Keratinocyte (primary cell): Measurements from ENCODE around the gene C2orf80. TPM values are rescaled to one million over a fixed set of nuclear protein-coding genes. Genes with fewer than 3 reads are reported as not detected.

ENCODE experiments used
- DNase-seq: peaks from one replicate; pipeline ENCODE4 v3.0.0-alpha.2; 2011; ENCODE audit warnings: low read depth, missing footprints, low spot score
- FAIRE-seq: peaks from 2 replicates; lab custom pipeline; 2011; peaks lifted over from hg19 to GRCh38; lab: Jason Lieb, UNC
- H2AFZ ChIP-seq: 2 replicates; pipeline ENCODE4 v1.6.0; 2012; ENCODE audit warnings: low read length, control low read depth, inconsistent platforms; ENCODE audit not compliant: control insufficient read depth
- H3K27ac ChIP-seq: 2 replicates; pipeline ENCODE4 v1.5.1; 2011; ENCODE audit warnings: low read length; ENCODE audit not compliant: control insufficient read depth, insufficient read depth
- H3K27me3 ChIP-seq: 3 replicates; pipeline ENCODE4 v1.6.0; 2011; ENCODE audit warnings: low read length; ENCODE audit not compliant: control insufficient read depth, insufficient read depth; ENCODE audit errors: extremely low read depth
- H3K36me3 ChIP-seq, 2 experiments: 2 replicates in 1 of 2; 3 replicates in 1 of 2; pipeline ENCODE4 v1.5.1; 2011; ENCODE audit warnings: low read length in 2 of 2, mild to moderate bottlenecking in 1 of 2; ENCODE audit not compliant: control insufficient read depth in 2 of 2, insufficient read depth in 2 of 2; ENCODE audit errors: extremely low read depth in 1 of 2
- H3K4me1 ChIP-seq: 3 replicates; pipeline ENCODE4 v1.5.1; 2011; ENCODE audit warnings: low read length; ENCODE audit not compliant: control insufficient read depth, insufficient read depth; ENCODE audit errors: extremely low read depth
- H3K4me2 ChIP-seq: 3 replicates; pipeline ENCODE4 v1.6.0; 2011; ENCODE audit warnings: low read depth, low read length; ENCODE audit not compliant: control insufficient read depth, insufficient read depth; ENCODE audit errors: extremely low read depth
- H3K4me3 ChIP-seq, 3 experiments: fragments of 200-600 bp in 1 of 3; sonication (generic) in 1 of 3; 2 replicates in 2 of 3; 3 replicates in 1 of 3; pipeline ENCODE4 v1.5.1; 2011 to 2016; ENCODE audit warnings: low read length in 3 of 3, mild to moderate bottlenecking in 3 of 3, control low read depth in 2 of 3, inconsistent platforms in 1 of 3, low read depth in 1 of 3, mixed read lengths in 1 of 3, mixed run types in 1 of 3, moderate library complexity in 1 of 3; ENCODE audit not compliant: control insufficient read depth in 2 of 3, insufficient read depth in 2 of 3; ENCODE audit errors: extremely low read depth in 1 of 3
- H3K79me2 ChIP-seq: 2 replicates; pipeline ENCODE4 v1.6.0; 2012; ENCODE audit warnings: low read length; ENCODE audit not compliant: control insufficient read depth, insufficient read depth
- H3K9ac ChIP-seq: 3 replicates; pipeline ENCODE4 v1.6.0; 2011; ENCODE audit warnings: low read length; ENCODE audit not compliant: control insufficient read depth, insufficient read depth; ENCODE audit errors: extremely low read depth
- H3K9me1 ChIP-seq: 3 replicates; pipeline ENCODE4 v1.6.0; 2011; ENCODE audit warnings: low read length; ENCODE audit not compliant: control insufficient read depth, insufficient read depth; ENCODE audit errors: extremely low read depth
- H3K9me3 ChIP-seq: 2 replicates; pipeline ENCODE4 v1.5.1; 2012; ENCODE audit warnings: low read depth, low read length; ENCODE audit not compliant: control insufficient read depth
- H4K20me1 ChIP-seq: 3 replicates; pipeline ENCODE4 v1.6.0; 2011; ENCODE audit warnings: low read length; ENCODE audit not compliant: control insufficient read depth, insufficient read depth; ENCODE audit errors: extremely low read depth
- CTCF ChIP-seq, 3 experiments: IDR thresholded peaks in 1 of 3; conservative IDR thresholded peaks in 1 of 3; optimal IDR thresholded peaks in 1 of 3; 2 replicates in 2 of 3; 3 replicates in 1 of 3; pipeline versions ENCODE3 to v1.5.1; 2011; ENCODE audit warnings: low read length in 3 of 3, mild to moderate bottlenecking in 3 of 3, moderate library complexity in 2 of 3, control low read depth in 1 of 3, inconsistent platforms in 1 of 3; ENCODE audit not compliant: insufficient read depth in 2 of 3; ENCODE audit errors: extremely low read depth in 1 of 3
- EZH2 ChIP-seq: IDR thresholded peaks from one replicate; pipeline ENCODE4 v1.6.1; 2012; ENCODE audit warnings: inconsistent platforms, mild to moderate bottlenecking, low read length, moderate library complexity
- dilution Hi-C: fragments of 300-500 bp; cut with MboI; formaldehyde crosslinking; loops from one replicate; pipeline ENCODE4 v1.7.0; 2020; ENCODE audit warnings: low sequenced_read_pairs; ENCODE audit not compliant: extremely low pct_ligation_motif_present
- polyA plus RNA-seq, 5 experiments: library from polyadenylated mRNA; depleted of rRNA in 3 of 5; stranded (reverse) in 3 of 5; stranded (forward) in 1 of 5; unstranded in 1 of 5; fragments of >200 nt; gene quantifications; 1 replicate in 1 of 5; 2 replicates in 3 of 5; 3 replicates in 1 of 5; pipeline versions ENCODE4 v1.2.1 to v1.2.3, GENCODE V29; 2011 to 2012; ENCODE audit warnings: missing spikeins in 2 of 5, low read depth in 1 of 5, low replicate concordance in 1 of 5

Gene C2orf80
- polyA plus RNA-seq, 1 donor (not counting 4 experiments of a cell fraction or from before 2014, with no cell fraction given), result not detected

- dilution Hi-C loops, result no loop called here
Measured at GRCh38 chr2:208179028-208179609, 10.7 kb downstream of the C2orf80 start.

GRCh38 chr2:208175840-208176153 lies 14.0 kb downstream of the C2orf80 start:
- Histone ChIP-seq H3K9ac (no peak overlapping the region), H3K4me2 (no peak overlapping the region), H3K4me1 (no peaks in the 10 kb centered on the region), H3K4me3 (no peak overlapping the region), H4K20me1 (no peaks in the 10 kb centered on the region), H3K9me3 (no peaks in the 10 kb centered on the region), H3K9me1 (no peaks in the 10 kb centered on the region), H3K36me3 (no peaks in the 10 kb centered on the region), H3K27me3 (no peaks in the 10 kb centered on the region), H2AFZ (peak overlapping the region; percentile 49), H3K27ac (no peak overlapping the region), H3K79me2 (no peaks in the 10 kb centered on the region)
- no peak for DNase-seq
- dilution Hi-C loops, result no loop called here
- TF ChIP-seq CTCF (optimal IDR thresholded peaks at IDR 0.05 in 1 of 3, IDR thresholded peaks at IDR 0.05 in 1 of 3, conservative IDR thresholded peaks at IDR 0.05 in 1 of 3; ENCODE audit: extremely low read depth in 1 of 3, insufficient read depth in 2 of 3, low read length in 3 of 3), result no peak
- TF ChIP-seq EZH2, result no peak
- FAIRE-seq, result no peak

More at GRCh38 chr2:208179028-208179609, 10.7 kb downstream of the C2orf80 start:
- Histone ChIP-seq H4K20me1 (no peaks in the 10 kb centered on the region), H3K36me3 (no peaks in the 10 kb centered on the region), H3K9me3 (no peaks in the 10 kb centered on the region), H3K27me3 (peaks cover 8% of the 10 kb centered on the region), H3K27ac (no peak overlapping the region), H3K4me2 (no peak overlapping the region), H3K9ac (no peak overlapping the region), H3K4me3 (no peak overlapping the region), H3K79me2 (no peaks in the 10 kb centered on the region), H2AFZ (no peak overlapping the region), H3K9me1 (no peaks in the 10 kb centered on the region), H3K4me1 (no peaks in the 10 kb centered on the region)
- DNase-seq (no peak), FAIRE-seq (no peak)
- TF ChIP-seq EZH2 (no peak), CTCF (optimal IDR thresholded peaks at IDR 0.05 in 1 of 3, IDR thresholded peaks at IDR 0.05 in 1 of 3, conservative IDR thresholded peaks at IDR 0.05 in 1 of 3; ENCODE audit: extremely low read depth in 1 of 3, insufficient read depth in 2 of 3, low read length in 3 of 3) (no peak)
